Activated T-helper 1 cell treated with Interleukin-2 at 50 U/mL for 16 hours (primary cell): Measurements from ENCODE around the gene EEF1AKMT2.
"Not testable (repeated sequence)": the region's sequence is repeated elsewhere in the genome, so short reads cannot be mapped to it uniquely, and the experiment has no call there.

Experiments used
- DNase-seq: peaks from one replicate; pipeline ENCODE4 v3.0.0-alpha.2; 2020; ENCODE audit warnings: low read depth

The EEF1AKMT2 gene

DNA sequence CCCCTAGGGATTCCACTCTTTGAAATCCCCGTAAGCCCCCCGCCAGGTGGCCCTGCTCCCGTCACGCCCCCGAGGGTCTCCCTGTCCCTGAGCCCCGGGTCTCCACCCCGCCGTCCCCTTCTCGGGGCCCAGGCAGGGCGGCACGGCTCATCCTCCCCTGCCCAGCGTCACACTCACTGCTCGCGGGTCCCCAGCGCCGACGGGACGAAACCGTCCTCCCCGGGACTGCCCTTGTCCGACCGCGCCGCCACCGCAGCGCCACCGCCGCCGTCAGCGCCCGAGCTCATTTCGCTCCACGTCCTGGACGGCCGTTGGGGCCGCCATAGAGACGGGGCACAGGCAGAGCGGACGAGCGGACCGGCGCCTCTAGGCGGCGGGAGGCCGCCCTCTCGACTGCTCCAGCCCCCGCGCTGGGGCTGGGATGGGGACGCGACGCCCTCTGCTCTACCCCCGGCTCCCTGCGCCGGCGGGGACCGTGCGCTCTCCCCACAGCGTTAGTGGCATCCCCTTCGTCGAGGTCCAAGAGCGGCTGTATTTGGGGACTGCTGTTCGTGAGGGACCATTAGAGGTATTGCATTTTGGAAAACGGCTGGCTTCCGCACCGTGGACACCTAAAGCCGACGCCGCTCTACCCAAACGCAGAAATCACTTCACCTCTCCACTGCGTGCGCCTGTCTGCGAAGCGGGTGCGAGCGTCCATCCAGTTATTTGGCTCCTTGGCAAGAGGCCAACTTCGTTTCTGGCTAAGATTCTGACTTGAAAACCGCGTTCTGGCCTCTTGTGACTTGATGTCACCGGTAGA lies at the start of gene EEF1AKMT2:
Gene EEF1AKMT2 (minus strand): TSS at position 341 of the 802 bp plus-strand sequence. CDS start 54 bp downstream, at position 287.
- peak; percentile 75 for DNase-seq

DNA sequence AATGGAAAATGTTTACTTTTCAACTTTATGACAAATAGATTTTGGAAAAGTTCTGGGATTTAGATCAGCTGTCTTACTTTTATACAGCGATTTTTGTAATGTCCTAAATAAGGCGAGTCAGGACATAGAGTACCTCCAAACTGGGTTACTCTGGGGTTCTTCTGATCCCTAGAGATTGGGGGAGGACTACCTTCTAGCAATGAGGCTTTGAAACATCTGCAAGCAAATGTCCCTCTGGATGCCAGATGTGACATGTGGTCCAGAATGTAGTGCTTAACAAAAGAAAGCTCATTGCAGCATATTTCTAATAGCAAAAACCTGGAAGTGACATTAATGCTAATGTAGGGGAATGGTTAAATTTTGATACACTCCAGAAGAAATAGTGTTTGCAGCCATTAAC lies 46.0 kb upstream of the EEF1AKMT2 start:
- no peak for DNase-seq

DNA sequence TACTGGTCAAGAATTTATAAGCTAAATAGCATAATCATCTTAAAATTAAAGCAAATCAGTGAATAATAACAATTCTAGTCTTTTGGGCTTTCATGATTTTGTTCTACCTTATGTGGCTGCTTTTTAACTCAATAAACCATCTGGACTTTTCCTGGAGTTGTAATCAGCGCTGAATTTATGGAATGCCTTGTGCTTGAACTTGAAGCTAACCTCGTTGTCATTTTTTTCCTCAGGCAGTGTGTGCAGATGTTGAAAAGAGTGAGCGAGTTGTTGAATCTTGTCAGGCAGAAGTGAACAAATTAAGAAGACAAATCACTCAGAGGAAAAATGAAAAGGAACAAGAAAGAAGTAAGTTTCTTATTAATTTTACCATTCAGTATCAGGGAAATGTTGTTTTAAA lies 39.4 kb upstream of the EEF1AKMT2 start:
- DNase-seq: no peak

DNA sequence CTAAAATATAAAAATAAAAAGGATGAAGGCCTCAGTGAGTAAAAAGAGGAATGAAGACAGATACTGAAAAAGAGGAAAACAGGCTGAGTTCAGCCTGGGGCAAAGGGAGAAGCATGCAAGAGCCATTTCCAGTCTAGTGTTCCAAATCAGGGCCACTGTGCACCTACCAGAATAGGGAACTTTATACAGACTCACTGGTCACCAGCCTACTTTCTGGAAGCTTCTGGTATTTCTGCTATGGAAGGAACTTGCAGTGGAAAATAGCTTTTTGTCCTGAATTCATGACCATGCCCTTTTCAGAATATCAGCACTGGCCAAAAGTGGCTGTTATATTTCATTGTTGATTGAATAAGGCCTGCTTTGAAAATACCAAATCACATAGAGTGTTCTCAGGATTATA lies 38.8 kb upstream of the EEF1AKMT2 start:
- no peak for DNase-seq

DNA sequence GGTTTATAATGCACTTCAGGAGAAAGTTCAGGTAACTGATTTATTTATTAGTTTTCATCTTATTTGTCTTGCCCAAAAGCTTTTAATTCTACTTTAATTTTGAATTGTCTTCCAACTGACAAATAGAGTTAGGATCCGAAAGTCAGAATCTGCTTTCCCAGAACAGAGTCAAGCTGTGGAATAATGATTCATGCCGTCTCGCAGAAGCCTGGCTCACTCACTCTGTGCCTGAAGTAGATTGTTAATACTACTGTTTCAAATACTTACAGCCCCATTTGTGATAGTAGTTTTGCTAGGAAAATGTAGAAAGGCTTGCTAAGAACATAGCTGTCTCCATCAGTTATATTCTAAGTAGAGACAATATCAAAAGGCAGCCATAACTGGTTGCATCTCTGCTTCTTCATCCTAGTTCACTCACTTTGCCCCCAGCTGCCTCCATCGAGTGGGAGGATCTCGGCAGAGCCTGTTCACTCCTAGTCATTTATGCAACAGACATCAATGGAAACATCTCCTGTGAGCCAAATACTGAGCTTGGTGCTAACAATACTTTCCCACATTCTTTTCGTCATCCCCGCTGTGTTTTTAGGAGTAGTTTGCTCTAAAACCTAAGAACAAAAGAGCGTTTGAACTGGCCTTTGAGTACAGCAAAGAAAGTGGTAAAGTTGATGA lies 37.9 kb upstream of the EEF1AKMT2 start:
- DNase-seq: no peak

DNA sequence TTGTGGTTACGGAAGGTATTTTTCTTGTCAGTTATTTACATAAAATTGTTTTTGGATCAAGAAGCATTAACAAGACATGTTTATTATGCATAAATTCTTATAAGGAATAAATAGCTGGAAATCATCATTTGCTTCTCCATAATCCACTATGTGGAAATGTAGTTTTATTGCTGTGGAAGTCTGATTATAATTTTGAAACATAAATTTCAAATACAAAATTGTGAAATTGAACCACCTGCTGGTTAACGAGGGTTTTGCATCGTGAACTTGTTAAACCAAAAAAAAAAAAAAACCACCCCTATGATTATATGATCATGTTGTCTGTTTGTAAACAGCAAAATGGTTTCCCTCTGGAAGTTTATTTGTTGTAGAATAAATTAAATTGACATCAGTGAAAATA lies 35.8 kb upstream of the EEF1AKMT2 start:
- no peak for DNase-seq

DNA sequence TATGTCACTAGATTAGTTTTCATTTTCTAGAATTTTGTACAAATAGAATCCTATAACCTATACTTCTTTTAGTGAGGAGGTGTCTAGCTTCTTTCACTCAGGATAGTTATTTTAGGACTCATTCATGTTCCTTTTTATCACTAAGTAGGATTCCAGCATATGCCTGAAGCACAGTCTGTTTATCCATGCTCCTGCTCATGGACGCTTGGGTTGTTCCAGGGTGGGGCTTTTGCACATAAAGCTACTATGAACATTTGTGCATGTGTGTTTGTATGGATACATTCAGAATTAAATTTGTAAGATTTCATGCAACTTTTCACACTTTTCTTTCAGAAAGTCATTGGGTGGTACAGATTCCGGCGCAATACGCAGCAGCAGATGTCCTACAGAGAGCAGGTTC lies 34.6 kb upstream of the EEF1AKMT2 start:
- no peak for DNase-seq

DNA sequence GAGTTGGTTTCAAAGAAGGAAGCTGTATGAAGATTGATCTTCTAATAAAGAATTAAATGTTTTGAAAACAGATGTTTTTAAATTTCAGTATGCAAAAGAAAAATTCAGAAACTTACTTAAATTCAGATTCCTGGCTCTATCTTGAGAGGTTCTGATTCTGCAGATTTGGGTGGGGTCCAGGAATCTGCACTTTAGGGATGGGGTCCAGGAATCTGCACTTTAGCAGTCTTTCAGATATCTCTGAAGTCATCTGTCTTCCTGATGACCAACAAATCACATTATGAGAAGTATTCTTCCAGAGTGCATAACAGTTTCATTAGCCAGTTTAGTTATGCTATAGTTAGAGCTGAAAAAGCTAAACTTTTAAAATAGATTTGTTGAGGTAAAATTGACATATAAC lies 34.0 kb upstream of the EEF1AKMT2 start:
- no peak for DNase-seq

DNA sequence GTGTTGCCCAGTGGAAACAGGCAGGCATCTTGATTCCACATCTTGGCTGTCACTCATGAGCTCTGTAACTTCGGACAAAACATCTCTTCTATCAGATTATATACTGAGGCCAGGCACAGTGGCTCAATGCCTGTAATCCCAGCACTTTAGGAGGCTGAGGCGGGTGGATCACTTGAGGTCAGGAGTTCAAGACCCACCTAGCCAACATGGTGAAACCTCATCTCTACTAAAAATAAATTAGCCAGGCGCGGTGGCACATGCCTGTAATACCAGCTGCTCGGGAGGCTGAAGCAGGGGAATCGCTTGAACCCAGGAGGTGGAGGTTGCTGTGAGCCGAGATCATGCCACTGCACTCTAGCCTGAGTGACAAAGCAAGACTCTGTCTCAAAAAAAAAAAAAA lies 33.2 kb upstream of the EEF1AKMT2 start:
- not testable (repeated sequence) for DNase-seq

DNA sequence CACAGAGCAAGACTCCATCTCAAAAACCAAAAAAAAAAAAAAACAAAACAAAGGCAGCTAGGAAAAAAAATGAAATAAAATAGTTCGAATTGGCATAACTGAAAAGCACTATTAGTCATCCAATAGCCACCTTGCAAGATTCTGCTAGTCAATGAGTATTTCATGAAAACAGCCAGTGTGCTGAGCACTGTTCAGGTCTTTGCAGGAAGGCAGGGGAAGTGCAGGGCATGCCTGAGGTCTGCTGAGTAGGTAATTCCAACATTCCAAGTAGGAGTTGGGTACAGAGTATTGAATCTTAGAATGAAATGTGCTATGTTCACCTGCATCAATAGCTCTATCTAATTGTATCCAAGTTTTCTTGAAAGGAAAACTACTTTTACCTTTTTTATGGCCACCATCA lies 32.8 kb upstream of the EEF1AKMT2 start:
- DNase-seq: no peak

DNA sequence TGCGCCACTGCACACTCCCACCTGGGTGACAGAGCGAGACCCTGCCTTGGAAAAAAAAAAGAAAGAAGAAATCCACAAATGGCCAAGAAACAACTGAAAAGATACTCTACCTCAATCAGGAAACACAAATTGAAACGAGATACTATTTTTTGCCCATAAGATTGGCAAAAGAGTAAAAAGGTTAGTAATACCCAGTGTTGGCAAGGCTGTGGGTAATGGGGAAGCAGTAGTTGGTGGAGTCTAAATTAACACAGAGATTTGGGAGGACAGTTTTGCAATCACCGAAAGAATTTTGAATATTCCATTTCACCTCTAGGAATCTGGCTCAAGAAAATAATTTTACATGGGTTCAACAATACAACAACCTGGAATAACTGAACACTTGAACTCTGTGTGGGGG lies 29.8 kb upstream of the EEF1AKMT2 start:
- no peak for DNase-seq

DNA sequence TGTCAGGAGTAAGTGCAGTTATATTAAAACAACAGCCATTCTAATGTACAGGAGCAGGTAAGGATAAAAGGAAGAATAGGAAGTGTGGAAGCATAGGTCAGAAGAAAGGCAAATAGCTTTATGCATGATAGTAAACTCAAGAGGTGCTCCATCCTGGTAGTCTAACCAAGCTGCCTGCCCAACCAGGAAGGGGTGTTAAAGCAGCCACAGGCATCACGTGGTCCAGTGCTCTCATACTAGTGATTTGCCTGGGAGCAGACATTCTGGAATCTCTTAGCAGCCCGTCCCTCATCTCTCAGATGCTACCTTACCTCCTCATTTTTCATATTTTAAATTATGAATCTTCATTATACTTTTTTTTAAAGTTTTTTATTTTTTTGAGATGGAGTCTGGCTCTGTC lies 28.4 kb upstream of the EEF1AKMT2 start:
- no peak for DNase-seq

DNA sequence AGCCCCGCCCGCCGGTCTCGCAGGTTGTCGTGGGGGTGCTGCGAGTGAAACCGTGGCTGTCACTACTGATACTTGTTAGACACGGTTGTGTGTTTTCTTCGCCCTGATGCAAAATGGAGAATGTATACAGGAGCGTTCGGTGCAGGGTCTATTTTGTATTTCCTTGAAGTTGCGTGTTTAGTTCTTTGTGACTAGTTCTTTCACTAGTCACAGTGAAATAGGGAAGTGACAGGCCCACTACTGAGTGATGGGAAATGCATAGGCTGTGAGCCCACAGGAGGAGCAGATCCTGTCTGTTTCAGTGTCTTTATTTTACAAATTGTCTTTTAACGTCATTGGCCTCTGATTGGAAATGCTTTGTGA lies 10.6 kb upstream of the EEF1AKMT2 start:
- DNase-seq: no peak

DNA sequence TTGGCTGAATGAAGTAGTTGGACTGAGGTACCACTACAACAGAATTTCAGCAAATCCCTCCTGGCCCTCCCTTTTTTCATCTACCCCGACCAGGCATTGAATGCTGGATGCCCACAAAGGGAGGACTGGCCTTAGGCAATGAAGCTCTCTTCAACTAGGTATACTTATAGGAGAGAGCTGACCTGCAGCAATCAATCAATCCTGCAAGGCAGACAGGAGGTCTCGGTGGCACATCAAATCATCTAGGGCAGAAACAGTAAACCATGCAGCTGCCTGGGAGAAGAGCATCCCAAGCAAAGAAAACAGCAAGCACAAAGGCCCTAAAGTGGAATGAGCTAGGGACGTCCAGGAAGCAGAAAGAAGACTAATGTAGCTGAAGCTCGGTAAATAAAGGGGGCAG lies 7.5 kb upstream of the EEF1AKMT2 start:
- DNase-seq: no peak

DNA sequence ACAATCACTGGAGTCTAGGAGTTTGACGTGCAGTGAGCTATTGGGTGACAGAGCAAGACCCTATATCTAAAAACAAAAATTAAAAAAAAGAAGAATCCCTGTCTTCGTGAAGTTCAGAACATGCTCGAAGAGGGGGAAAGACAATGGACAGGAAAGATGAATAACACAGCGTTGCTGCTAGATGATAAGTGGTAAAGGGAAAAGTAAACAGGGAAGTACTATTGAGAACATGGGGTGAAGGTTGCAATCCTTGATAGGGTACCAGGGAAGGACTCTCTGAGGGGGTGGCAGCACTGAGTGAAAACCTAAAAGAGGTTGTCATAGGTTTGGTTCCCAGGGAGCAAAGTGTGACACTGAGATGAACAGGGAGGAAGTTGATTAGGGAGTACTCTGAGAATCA lies 7.1 kb upstream of the EEF1AKMT2 start:
- DNase-seq: no peak

DNA sequence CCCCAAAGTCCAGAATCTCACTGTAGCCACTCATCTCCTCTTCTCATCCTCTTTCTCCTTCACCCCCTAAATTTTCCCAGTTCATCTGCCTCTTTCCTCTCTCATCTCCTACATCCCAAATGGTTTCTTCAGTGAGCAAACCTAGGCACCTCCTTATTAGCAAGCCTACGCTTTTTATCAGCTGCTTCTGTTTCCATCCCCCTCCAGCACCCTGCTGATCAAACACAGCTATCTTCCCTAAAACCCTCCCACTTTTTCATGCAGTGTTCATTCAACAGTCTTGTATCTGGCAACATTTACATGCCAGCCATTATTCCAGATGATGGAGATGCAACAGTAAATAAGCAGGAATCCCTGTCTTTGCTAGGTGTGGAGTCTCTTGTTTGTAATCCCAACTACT lies 6.7 kb upstream of the EEF1AKMT2 start:
- no peak for DNase-seq

DNA sequence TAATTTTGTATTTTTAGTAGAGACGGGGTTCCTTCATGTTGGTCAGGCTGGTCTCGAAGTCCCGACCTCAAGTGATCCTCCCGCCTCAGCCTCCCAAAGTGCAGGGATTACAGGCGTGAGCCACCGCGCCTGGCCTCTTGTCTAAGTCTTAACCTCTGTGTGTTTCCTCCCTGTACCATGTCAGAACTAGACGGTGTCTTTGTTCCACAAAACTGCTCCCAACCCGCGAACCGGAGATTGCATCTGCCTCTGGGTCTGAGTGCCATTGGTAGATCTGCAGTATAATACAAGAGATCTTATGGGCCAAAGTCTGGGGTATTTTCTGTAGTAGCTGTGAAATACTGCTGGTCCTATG lies 1.3 kb upstream of the EEF1AKMT2 start:
- DNase-seq: no peak

DNA sequence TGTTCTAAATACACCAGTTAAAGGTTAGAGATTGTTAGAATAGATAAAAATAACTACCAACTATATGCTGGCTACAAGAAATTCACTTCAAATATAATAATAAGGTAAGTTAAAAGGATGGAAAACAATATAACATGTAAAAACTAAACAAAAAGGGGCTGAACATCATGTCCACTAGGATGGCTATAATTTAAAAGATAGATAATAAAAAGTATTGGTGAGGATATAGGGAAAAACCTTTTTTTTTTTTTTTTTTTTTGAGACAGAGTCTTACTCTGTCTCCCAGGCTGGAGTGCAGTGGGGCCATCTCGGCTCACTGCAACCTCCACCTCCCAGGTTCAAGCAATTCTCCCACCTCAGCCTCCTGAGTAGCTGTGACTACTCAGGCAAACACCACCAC lies 8.8 kb downstream of the EEF1AKMT2 start:
- not testable (repeated sequence) for DNase-seq

DNA sequence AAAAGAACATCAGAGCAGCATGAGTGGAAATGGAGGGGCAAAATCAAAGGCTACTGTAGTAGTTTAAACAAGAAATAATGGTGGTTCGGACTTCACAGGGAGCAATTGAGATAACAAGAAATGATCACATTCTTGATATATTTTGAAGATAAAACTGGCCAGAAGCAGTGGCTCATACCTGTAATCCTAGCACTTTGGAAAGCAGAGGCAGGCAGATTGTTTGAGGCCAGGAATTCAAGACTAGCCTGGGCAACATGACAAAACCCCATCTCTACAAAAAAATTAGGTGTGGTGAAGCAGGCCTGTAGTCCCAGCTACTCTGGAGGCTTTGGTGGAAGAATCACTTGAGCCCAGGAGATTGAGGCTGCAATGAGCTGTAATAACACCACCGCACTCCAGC lies 22.9 kb downstream of the EEF1AKMT2 start:
- DNase-seq: no peak

DNA sequence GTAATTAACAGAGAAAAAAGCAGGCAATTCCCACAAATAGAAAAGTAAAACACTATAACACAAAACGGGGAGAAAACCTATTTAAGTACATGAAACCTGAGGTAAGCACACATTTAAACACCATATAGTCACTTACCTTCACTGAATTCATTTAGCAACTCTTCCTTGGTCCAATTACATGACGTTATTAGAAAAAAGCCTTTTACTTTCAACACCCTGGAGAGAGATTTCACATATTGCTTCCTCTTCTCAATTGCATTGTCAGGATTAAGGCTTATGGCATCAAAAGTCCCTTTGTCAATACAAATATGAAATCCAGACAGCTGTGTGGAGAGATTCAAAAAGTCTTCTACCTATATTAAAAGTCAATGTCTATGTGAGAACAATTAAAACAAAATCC lies 26.4 kb downstream of the EEF1AKMT2 start:
- DNase-seq: no peak

DNA sequence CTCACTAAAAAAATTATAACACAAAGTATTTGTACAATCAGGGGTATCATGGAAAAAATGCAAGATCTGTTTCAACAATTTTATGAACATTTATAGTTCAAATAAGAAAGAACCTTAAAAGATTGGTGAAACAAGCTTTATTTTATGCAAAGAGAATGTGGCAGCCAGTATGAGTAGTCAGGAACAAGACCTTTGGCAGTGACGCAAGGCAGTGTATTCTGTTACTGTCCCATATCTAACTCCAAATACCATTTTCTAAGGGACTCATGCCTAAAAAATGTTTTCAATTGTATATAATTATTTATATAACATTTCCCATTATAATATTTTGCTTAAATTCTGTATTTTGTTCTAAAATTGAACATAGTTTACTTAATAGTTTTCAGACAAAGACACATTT lies 28.4 kb downstream of the EEF1AKMT2 start:
- DNase-seq: no peak

DNA sequence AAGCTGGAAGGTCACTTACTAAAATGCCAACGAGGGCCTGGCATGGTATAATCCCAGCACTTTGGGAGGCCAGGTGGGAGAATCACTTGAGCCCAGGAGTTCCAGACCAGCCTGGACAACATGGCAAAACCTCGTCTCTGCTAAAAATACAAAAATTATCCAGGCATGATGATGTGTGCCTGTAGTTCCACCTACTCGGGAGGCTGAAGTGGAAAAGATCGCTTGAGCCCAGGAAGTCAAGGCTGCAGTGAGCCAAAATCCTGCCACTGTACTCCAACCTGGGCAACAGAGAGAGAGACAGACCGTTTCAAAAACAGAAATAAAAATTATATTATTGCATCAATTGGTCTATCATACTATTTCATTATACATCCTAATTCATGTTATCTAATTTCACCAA lies 29.4 kb downstream of the EEF1AKMT2 start:
- no peak for DNase-seq

DNA sequence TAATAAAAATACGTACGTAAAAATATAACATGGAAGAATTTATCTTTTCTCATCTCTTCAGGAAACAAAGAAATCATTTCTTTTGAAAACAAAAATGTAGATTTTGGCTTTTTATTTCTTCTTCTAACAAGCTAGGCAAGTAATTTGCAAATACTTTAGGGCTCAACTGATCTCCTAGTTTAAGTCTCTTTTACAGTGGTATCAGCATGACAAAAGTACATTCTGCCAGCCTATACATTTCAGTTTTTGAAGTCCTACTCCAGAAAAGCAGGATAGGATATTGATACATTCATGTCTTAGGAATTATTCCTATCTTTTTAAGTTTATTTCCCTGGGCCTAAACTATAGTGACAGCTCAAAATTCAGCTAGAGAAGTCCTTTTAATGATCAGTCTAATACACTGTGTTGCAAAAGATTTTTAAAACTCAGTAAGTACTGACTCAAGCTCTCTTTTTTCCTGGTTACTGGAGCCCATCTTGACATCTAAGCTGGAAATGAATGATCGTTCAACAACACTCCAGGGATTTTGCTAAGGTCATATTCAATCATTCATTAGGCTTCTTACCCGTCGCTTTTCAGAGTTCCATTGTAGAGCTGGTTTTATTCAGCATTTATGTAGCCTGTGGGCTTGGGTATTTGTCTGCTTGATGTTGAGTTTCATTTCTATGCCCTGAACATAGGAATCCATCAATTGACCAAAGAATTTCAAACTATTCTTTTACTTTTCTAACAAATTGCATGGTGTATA lies 35.4 kb downstream of the EEF1AKMT2 start:
- DNase-seq: no peak
